Natural killer cell treated with Interleukin-12 subunit alpha and Interleukin-12 subunit beta and Interleukin-15 and Interleukin-18, amount 100 ng/mL, for 72 hours (primary cell): Measurements from ENCODE around the gene STAMBPL1. TPM values are rescaled to one million over a fixed set of nuclear protein-coding genes. Genes with fewer than 3 reads are reported as not detected.

Source experiments
- ATAC-seq, 2 donors: fragments of 150-1000 bp; cut with Tn5 transposase in 1 of 2; sonication (Bioruptor Pico), chemical (Tn5 transposase) in 1 of 2; 2 replicates each; pipeline ENCODE4 v1.10.0; 2021
- DNase-seq: peaks from one replicate; pipeline ENCODE4 v3.0.0; 2022; ENCODE audit warnings: low spot score
- H3K27ac Mint-ChIP-seq, 2 donors: 1 replicate in 1 of 2; 2 replicates in 1 of 2; pipeline ENCODE4 v1.8.0; 2022; ENCODE audit warnings: mixed read lengths in 2 of 2, mild to moderate bottlenecking in 1 of 2, moderate library complexity in 1 of 2
- H3K27me3 Mint-ChIP-seq, 2 donors: 1 replicate in 1 of 2; 2 replicates in 1 of 2; pipeline ENCODE4 v1.8.0; 2022; ENCODE audit warnings: mixed read lengths in 2 of 2
- H3K36me3 Mint-ChIP-seq: one replicate; pipeline ENCODE4 v1.8.0; 2022; ENCODE audit warnings: mixed read lengths
- H3K4me1 Mint-ChIP-seq, 2 donors: 1 replicate in 1 of 2; 2 replicates in 1 of 2; pipeline ENCODE4 v1.8.0; 2022; ENCODE audit warnings: low read depth in 2 of 2, mixed read lengths in 2 of 2, mild to moderate bottlenecking in 1 of 2
- H3K4me3 Mint-ChIP-seq: one replicate; pipeline ENCODE4 v1.8.0; 2022; ENCODE audit warnings: mixed read lengths
- H3K9me3 Mint-ChIP-seq: 2 replicates; pipeline ENCODE4 v1.8.0; 2022; ENCODE audit warnings: mixed read lengths
- total RNA-seq, 2 donors: library from RNA; stranded (reverse); gene quantifications; one replicate each; pipeline ENCODE4 v1.2.3, GENCODE V29; 2022

STAMBPL1 gene
- total RNA-seq, 2 donors from 2014 or later: 21.0 to 37.6 TPM

GRCh38 chr10:88908194-88908593 is 28.1 kb downstream of the STAMBPL1 start:
- ATAC-seq: no peak
- Mint-ChIP-seq H3K4me1 (peaks cover 0 to 1% of the 10 kb centered on the region in 2 donors), H3K4me3 (no peak overlapping the region), H3K9me3 (no peaks in the 10 kb centered on the region), H3K27ac (no peak overlapping the region), H3K36me3 (peaks cover 18% of the 10 kb centered on the region), H3K27me3 (no peaks in the 10 kb centered on the region)
- DNase-seq: no peak

- H3K4me1 Mint-ChIP-seq: no peaks in the 10 kb centered on the region
- DNase-seq (no peak), ATAC-seq (no peak)
- H3K36me3 Mint-ChIP-seq: peaks cover 7% of the 10 kb centered on the region
- H3K4me3 Mint-ChIP-seq: no peak overlapping the region
- H3K27ac Mint-ChIP-seq: no peak overlapping the region
- no peaks in the 10 kb centered on the region for H3K27me3 Mint-ChIP-seq
- no peaks in the 10 kb centered on the region for H3K9me3 Mint-ChIP-seq
Observed at GRCh38 chr10:88911116-88911515, 31.1 kb downstream of the STAMBPL1 start.

GRCh38 chr10:88911851-88912250 is 31.8 kb downstream of the STAMBPL1 start:
- no peaks in the 10 kb centered on the region for H3K27me3 Mint-ChIP-seq

GRCh38 chr10:88913127-88913526 is 33.1 kb downstream of the STAMBPL1 start:
- Mint-ChIP-seq H3K4me3 (no peak overlapping the region), H3K4me1 (no peaks in the 10 kb centered on the region), H3K36me3 (no peaks in the 10 kb centered on the region), H3K9me3 (no peaks in the 10 kb centered on the region), H3K27ac (no peak overlapping the region), H3K27me3 (no peaks in the 10 kb centered on the region)
- DNase-seq (no peak), ATAC-seq (no peak)

More at GRCh38 chr10:88911851-88912250, 31.8 kb downstream of the STAMBPL1 start:
- no peak overlapping the region for H3K4me3 Mint-ChIP-seq
- no peak overlapping the region for H3K27ac Mint-ChIP-seq
- H3K9me3 Mint-ChIP-seq: no peaks in the 10 kb centered on the region
- H3K36me3 Mint-ChIP-seq: peaks cover 4% of the 10 kb centered on the region
- H3K4me1 Mint-ChIP-seq: no peaks in the 10 kb centered on the region
- DNase-seq (no peak), ATAC-seq (no peak)

- no peak for ATAC-seq
- DNase-seq: no peak
- Mint-ChIP-seq H3K27ac (no peak overlapping the region), H3K36me3 (no peaks in the 10 kb centered on the region), H3K27me3 (no peaks in the 10 kb centered on the region), H3K4me3 (no peak overlapping the region), H3K4me1 (no peaks in the 10 kb centered on the region), H3K9me3 (no peaks in the 10 kb centered on the region)
Observed at GRCh38 chr10:88913788-88914187, 33.7 kb downstream of the STAMBPL1 start.

- Mint-ChIP-seq H3K4me1 (no peaks in the 10 kb centered on the region), H3K36me3 (no peaks in the 10 kb centered on the region), H3K4me3 (no peak overlapping the region), H3K27ac (no peak overlapping the region), H3K27me3 (no peaks in the 10 kb centered on the region), H3K9me3 (no peaks in the 10 kb centered on the region)
- DNase-seq (no peak), ATAC-seq (no peak)
Observed at GRCh38 chr10:88915781-88916180, 35.7 kb downstream of the STAMBPL1 start.

- ATAC-seq: no peak
- no peaks in the 10 kb centered on the region for H3K4me1 Mint-ChIP-seq
- H3K9me3 Mint-ChIP-seq: no peaks in the 10 kb centered on the region
- no peak overlapping the region for H3K4me3 Mint-ChIP-seq
- H3K27me3 Mint-ChIP-seq: no peaks in the 10 kb centered on the region
- H3K27ac Mint-ChIP-seq: no peak overlapping the region
- no peaks in the 10 kb centered on the region for H3K36me3 Mint-ChIP-seq
- DNase-seq: no peak
Observed at GRCh38 chr10:88916231-88916630, 36.2 kb downstream of the STAMBPL1 start.

GRCh38 chr10:88916986-88917385 is 36.9 kb downstream of the STAMBPL1 start:
- no peak for ATAC-seq
- Mint-ChIP-seq H3K36me3 (no peaks in the 10 kb centered on the region), H3K9me3 (no peaks in the 10 kb centered on the region), H3K4me1 (no peaks in the 10 kb centered on the region), H3K4me3 (no peak overlapping the region), H3K27ac (no peak overlapping the region), H3K27me3 (no peaks in the 10 kb centered on the region)
- no peak for DNase-seq

- no peaks in the 10 kb centered on the region for H3K36me3 Mint-ChIP-seq
Observed at GRCh38 chr10:88918191-88918905, 38.3 kb downstream of the STAMBPL1 start.

GRCh38 chr10:88919041-88919440 is 39.0 kb downstream of the STAMBPL1 start:
- no peak for ATAC-seq
- H3K9me3 Mint-ChIP-seq: no peaks in the 10 kb centered on the region
- H3K27ac Mint-ChIP-seq: no peak overlapping the region
- no peaks in the 10 kb centered on the region for H3K4me1 Mint-ChIP-seq
- no peak for DNase-seq
- H3K4me3 Mint-ChIP-seq: no peak overlapping the region
- no peaks in the 10 kb centered on the region for H3K27me3 Mint-ChIP-seq
- peaks cover under 1% of the 10 kb centered on the region for H3K36me3 Mint-ChIP-seq

More at GRCh38 chr10:88918191-88918905, 38.3 kb downstream of the STAMBPL1 start:
- H3K9me3 Mint-ChIP-seq: no peaks in the 10 kb centered on the region
- no peaks in the 10 kb centered on the region for H3K27me3 Mint-ChIP-seq
- ATAC-seq: no peak
- DNase-seq: no peak
- H3K4me1 Mint-ChIP-seq: no peaks in the 10 kb centered on the region
- no peak overlapping the region for H3K27ac Mint-ChIP-seq
- no peak overlapping the region for H3K4me3 Mint-ChIP-seq

- no peak for DNase-seq
- ATAC-seq: no peak
- H3K27me3 Mint-ChIP-seq: no peaks in the 10 kb centered on the region
- H3K27ac Mint-ChIP-seq: no peak overlapping the region
- peaks cover 9% of the 10 kb centered on the region for H3K36me3 Mint-ChIP-seq
- no peaks in the 10 kb centered on the region for H3K9me3 Mint-ChIP-seq
- H3K4me3 Mint-ChIP-seq: no peak overlapping the region
- H3K4me1 Mint-ChIP-seq: no peaks in the 10 kb centered on the region
Observed at GRCh38 chr10:88920198-88920597, 40.2 kb downstream of the STAMBPL1 start.

- Mint-ChIP-seq H3K27ac (no peak overlapping the region), H3K9me3 (no peaks in the 10 kb centered on the region), H3K36me3 (peaks cover 9% of the 10 kb centered on the region), H3K4me3 (no peak overlapping the region), H3K27me3 (no peaks in the 10 kb centered on the region), H3K4me1 (no peaks in the 10 kb centered on the region)
- no peak for DNase-seq
- no peak for ATAC-seq
Observed at GRCh38 chr10:88920986-88921593, 41.0 kb downstream of the STAMBPL1 start.

- H3K4me1 Mint-ChIP-seq: no peaks in the 10 kb centered on the region
- H3K27me3 Mint-ChIP-seq: no peaks in the 10 kb centered on the region
- H3K9me3 Mint-ChIP-seq: no peaks in the 10 kb centered on the region
- no peak for DNase-seq
- H3K4me3 Mint-ChIP-seq: no peak overlapping the region
- peaks cover 9% of the 10 kb centered on the region for H3K36me3 Mint-ChIP-seq
- no peak overlapping the region for H3K27ac Mint-ChIP-seq
- ATAC-seq: no peak
Observed at GRCh38 chr10:88922041-88922440, 42.0 kb downstream of the STAMBPL1 start.

- Mint-ChIP-seq H3K27ac (no peak overlapping the region), H3K36me3 (peaks cover 9% of the 10 kb centered on the region), H3K27me3 (no peaks in the 10 kb centered on the region), H3K4me1 (no peaks in the 10 kb centered on the region), H3K4me3 (no peak overlapping the region), H3K9me3 (no peaks in the 10 kb centered on the region)
- ATAC-seq (no peak), DNase-seq (no peak)
Observed at GRCh38 chr10:88923520-88923919, 43.5 kb downstream of the STAMBPL1 start.
